SIG-M5 treated with dmso at 0.1 percent for 504 hours (cell line): ENCODE measurements around the gene ZC3HAV1L.
"Not testable (repeated sequence)": the region's sequence is repeated elsewhere in the genome, so short reads cannot be mapped to it uniquely, and the experiment has no call there.

Source experiments
- DNase-seq: peaks from one replicate; lab custom pipeline; 2025; ENCODE audit not compliant: unreplicated experiment; lab: John Stamatoyannopoulos, UW

The ZC3HAV1L gene

GRCh38 chr7:139035586-139036353 lies at the start of gene ZC3HAV1L:
Gene ZC3HAV1L (minus strand): TSS chr7:139036042. CDS start chr7:139036017, 25 bp downstream.
- peak; percentile 70 for DNase-seq

DNA sequence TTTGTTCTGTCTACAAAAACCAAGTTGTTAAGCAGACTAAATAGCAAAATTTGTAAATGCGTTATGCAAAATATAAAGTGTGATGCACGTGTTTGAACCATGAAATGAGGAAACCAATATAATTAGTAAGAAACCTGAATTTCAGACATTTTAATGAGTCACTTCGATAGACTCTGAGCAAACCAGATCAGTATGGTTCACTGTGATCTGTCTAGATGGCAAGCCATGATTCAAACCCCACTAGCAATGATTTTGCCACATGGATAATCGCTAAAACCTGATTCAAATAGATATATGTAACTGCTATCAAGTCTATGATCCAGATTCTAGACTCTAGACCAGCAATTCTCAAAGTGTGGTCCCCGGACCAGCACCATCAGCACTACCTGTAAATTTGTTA lies 48.9 kb upstream of the ZC3HAV1L start:
- DNase-seq, result no peak

GRCh38 chr7:139081584-139081983 lies 45.7 kb upstream of the ZC3HAV1L start:
- DNase-seq, result no peak

- DNase-seq, result no peak
These were observed 45.1 kb upstream of the ZC3HAV1L start for GRCh38 chr7:139080905-139081304.

GRCh38 chr7:139079861-139080260 lies 44.0 kb upstream of the ZC3HAV1L start:
- DNase-seq, result no peak

DNA sequence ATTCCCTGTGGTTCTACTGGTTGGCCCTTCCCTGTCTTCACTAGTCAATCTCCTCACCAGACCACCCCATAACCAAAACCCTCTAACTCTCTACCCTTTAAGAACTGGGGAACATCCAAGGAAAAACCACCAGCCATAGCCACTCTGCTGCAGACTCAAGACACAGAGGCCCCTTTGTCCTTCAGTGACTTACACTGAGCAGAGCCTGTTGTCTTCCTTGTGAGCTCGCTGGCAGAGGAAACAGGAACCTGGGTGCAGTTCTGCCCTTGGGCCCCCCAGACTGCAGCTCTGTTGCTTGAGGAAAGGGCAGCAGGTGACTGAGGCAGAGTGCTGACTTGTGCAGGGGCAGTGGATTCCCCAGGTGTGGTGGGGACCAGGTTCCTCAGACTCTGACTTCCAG lies 43.1 kb upstream of the ZC3HAV1L start:
- DNase-seq, result no peak

- DNase-seq, result no peak
These were observed 42.6 kb upstream of the ZC3HAV1L start for GRCh38 chr7:139078399-139078798.

DNA sequence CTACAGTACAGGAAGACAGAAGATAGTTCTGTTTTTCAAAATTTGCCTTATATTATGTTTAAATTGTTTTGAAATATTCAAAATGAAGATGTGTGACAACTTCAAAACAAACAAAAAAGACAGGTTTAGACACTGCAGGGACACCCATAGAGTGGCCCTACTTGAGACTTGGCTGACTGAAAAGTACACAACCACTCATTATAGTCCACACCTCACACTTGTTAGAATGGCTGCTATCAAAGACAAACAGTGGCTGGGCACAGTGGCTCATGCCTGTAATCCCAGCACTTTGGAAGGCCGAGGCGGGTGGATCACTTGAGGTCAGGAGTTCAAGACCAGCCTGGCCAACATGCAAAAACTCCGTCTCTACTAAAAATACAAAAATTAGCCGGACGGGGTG lies 41.9 kb upstream of the ZC3HAV1L start:
- DNase-seq, result not testable (repeated sequence)

DNA sequence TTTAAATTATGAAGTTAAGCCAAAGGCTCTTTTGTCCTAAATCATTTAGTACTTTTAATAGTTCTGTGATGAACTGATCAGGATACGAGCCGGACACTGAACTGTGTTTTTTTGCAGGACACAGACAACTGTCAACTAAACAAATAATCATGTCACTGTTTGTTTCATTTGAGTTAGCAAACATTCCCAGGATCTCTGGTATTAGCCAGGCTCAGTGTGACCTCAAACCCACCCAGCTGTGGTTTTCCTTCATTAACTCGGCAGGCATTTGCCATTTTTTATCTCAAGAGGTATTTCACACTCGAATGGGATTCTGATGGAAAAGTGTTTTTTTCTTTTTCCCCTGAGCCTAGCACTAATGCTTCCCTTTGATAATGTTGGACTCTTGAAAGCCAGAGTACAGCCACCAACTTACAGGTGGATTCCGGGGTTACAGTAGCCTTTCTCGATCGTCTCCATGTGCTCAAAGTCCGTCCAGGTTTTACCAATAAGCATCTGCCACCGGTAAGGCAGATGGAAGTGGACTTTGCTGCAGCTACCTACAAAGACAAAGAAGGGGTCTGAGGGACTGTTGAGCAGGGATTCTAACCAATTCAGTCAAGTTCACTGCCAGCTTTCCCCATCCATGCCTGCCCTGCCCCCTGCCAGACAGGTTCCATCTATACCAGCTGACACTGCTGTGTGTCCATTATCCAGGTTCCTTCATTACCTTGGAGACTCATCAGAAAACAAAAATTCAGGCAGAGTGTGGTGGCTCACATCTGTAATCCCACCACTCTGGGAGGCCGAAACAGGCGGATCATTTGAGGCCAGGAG lies 40.2 kb upstream of the ZC3HAV1L start:
- DNase-seq, result no peak

DNA sequence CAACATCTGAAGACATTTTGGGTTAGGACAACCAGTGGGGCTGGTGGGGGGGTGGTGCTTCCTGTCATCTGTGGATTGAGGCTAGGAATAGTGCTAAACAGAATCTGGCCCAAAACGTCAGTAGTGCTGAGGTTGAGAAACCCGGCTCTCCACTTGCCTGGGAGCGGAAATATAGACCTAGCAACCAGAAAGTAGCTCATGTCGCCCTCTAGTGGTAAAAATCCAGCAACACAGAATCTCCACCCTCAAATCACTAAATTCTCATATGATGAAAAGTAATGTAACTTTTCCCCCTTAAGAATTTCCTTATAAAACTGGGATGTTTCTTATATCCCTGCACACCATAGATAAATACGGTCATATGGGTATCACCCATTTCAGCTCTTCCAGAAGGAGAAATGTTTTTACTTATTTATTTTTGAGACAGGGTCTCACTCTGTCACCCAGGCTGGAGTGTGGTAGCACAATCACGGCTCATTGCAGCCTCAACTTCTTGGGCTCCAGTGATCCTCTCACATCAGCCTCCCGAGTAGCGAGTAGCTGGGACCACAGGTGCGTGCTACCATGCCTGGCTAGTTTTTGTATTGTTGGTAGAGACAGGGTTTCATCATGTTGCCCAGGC lies 39.3 kb upstream of the ZC3HAV1L start:
- DNase-seq, result peak; percentile 88

DNA sequence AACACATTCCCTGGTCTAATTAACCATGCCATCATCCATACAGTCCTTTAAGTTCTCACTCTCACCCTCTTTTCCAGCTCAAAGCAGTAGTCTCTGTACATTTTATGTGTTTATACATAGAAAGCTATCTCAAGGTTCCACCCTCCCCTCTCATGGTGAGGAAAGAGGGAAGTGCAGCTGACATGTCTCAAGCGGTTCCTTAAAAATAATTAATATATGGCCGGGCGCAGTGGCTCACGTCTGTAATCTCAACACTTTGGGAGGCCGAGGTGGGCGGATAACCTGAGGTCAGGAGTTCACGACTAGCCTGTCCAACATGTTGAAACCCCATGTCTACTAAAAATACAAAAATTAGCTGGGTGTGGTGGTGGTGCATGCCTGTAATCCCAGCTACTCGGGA lies 37.0 kb upstream of the ZC3HAV1L start:
- DNase-seq, result no peak

- no peak for DNase-seq
These were observed 35.8 kb upstream of the ZC3HAV1L start for GRCh38 chr7:139071680-139072079.

GRCh38 chr7:139068544-139069399 lies 32.9 kb upstream of the ZC3HAV1L start:
- no peak for DNase-seq

- DNase-seq, result no peak
These were observed 30.5 kb upstream of the ZC3HAV1L start for GRCh38 chr7:139066315-139066714.

- no peak for DNase-seq
These were observed 29.5 kb upstream of the ZC3HAV1L start for GRCh38 chr7:139065323-139065722.

- DNase-seq, result no peak
These were observed 25.6 kb upstream of the ZC3HAV1L start for GRCh38 chr7:139061416-139061815.

DNA sequence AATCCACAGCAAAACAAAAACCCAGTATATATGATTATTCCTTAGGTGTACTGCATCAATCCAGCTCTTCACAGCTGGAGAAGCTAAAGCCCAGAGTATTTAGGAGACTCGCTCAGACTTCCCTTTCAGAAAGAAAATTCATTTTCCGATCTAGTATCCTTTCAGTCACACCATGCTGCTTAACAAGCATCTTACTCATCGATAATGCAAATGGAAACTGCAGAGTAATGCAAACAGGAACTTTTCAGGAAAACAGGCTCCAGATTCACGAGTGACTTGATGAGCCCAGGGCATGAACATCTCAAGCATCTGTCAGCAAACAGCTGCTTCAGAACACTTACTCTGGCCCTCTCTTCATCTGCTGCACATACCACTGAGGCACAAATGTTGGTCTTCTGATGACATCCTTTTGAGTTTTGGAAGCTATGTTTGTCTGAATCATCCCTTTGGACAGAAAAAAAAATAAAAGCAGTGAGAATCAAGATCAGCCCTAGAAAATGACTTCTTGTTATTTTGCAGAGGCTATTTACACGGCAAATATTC lies 24.9 kb upstream of the ZC3HAV1L start:
- no peak for DNase-seq

DNA sequence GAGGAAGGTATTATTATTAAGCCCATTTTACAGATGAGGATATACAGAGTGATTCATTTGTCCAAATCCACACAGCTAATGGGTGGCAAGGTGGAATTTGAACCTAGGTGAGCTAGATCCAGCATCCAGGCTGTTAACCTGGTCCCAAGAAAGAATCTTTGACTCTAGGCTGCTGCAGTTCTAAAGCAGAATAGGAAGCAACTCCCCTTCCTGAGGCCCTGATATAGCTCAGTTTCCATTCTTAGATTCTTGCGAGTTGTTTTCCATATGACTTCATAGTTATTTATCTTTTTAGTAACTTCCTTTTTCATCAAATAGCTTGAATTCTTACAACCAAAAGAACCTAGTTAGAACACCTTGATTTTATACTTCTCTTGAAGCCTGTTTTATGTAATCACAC lies 24.1 kb upstream of the ZC3HAV1L start:
- no peak for DNase-seq

- DNase-seq, result no peak
These were observed 23.1 kb upstream of the ZC3HAV1L start for GRCh38 chr7:139058943-139059342.

DNA sequence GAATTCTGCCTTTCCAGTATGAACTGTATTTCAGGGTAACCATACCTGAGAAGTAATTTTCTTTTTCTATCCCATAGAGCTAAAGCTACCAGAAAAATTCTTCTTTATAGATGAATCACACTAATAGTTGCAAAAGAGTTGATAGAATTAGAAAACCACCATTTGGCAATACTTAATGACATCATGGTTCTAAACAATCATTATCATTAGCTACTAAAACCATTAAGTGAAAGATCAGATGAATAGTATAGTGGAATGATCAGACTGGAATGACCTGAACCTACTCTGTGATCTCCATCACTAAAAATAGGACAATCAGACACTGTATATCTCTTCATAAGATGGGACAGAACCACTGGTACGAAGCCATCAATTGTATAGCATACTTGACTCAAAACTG lies 19.8 kb upstream of the ZC3HAV1L start:
- no peak for DNase-seq

- not testable (repeated sequence) for DNase-seq
These were observed 18.8 kb upstream of the ZC3HAV1L start for GRCh38 chr7:139054656-139055055.
